GM18858 (cell line): ENCODE results near the gene CXCR3.
"Not testable (repeated sequence)": the region's sequence is repeated elsewhere in the genome, so short reads cannot be mapped to it uniquely, and the experiment has no call there.

ENCODE experiments used
- ATAC-seq: cut with Tn5 transposase; IDR thresholded peaks from one replicate; pipeline ENCODE4 v1.9.1; 2021; ENCODE audit not compliant: unreplicated experiment

Gene CXCR3

DNA sequence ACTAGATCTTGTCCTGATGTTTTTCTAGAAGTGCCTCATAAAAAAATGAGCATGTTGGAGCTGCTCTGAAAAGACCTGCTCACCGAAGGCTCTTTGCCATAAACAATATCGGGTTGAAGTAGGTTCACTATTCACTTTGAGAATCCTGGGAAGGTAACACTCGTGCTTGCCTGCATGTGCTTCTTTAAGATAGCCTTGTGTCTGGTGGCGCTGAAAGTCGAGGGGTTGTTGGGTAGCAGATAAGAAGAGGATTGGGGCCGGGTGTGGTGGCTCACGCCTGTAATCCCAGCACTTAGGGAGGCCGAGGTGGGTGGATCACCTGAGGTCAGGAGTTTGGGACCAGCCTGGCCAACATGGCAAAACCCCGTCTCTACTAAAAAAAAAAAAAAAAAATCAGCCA lies 6.6 kb downstream of the CXCR3 start:
- not testable (repeated sequence) for ATAC-seq

DNA sequence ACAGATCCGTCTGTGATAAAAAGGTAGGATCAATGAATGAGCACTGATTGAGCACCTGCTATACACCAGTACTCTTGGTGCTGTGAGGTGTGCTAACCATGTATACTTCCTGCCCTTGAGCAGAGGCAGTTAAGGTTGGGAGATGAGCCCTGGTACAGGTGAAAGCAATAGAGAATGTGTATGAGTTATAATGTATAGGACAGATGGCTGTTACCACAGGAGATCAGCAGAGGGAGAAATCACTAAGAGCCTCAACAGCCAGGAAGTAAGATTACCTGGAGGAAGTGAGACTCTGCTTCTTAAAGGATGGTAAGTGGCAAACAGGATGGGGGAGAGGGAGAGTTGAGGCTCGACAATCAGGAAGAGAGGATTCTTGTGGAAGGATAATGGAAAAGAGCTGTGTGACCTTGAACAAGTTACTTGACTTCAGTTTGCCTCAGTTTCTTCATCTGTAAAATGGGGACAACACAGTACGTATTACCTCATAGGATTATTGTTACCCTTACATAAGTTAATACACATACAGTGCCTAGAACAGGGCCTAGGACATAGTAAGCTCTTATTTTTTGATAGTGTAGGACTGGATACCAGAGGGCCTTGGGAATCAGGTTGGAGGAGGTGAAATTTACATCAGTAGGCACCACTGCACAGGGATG lies 9.1 kb downstream of the CXCR3 start:
- ATAC-seq = no peak

DNA sequence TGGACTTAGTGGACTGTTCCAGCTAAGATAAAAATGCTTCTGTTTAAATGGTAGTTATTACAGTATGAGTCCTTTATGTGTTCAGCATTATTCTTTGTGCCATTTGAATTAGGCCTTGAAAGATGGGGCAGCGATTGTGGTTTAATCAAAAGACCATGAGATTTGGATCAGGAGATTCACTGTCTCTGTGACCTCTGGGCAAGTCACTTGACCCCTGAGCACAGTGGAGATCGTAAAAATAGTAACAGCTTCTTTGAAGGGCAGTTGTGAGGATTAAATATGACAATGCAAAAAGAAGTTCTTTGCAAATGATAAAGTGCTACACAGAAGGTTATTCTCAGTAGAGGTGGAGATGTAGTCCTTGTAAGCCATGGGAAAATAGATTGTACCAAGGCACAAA lies 10.8 kb downstream of the CXCR3 start:
- ATAC-seq = no peak

- no peak for ATAC-seq
Observed at GRCh38 chrX:71606536-71607216, 11.6 kb downstream of the CXCR3 start.

DNA sequence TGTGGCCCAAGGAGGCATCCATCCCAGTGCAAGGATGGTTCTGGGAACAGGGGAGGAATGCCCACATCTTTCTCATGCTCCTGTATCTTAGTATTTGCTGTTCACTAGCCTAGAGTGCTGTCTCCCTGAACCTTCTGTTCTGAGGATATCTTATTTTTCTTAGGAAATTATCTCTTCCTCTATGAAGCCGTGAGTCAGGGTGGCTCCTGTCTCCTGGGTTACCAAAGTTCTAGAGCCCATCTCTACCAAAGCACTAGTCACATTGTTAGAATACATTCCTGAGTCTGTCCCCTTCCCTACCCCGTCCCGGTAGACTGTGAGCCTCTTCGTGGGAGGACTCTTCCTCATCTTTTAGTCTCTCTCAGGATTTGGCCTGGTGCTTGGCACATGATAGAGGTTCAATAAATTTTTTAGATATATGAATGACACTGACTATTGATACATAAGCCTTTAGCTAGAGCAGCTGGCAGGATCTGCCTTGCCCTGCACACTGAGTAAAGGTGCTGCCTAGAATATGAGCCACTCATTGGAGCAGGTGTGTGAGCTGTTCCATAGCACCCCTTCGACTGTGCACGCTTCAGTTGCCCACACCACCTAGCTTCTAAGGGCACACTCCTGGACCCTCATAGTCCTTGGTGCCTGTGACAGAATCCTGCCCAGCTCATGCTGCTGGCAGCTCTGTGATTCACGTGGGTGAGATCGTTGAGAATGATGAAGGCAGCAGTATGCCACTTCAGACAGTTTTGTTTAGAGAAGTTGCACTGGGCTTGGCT lies 13.3 kb downstream of the CXCR3 start:
- no peak for ATAC-seq

DNA sequence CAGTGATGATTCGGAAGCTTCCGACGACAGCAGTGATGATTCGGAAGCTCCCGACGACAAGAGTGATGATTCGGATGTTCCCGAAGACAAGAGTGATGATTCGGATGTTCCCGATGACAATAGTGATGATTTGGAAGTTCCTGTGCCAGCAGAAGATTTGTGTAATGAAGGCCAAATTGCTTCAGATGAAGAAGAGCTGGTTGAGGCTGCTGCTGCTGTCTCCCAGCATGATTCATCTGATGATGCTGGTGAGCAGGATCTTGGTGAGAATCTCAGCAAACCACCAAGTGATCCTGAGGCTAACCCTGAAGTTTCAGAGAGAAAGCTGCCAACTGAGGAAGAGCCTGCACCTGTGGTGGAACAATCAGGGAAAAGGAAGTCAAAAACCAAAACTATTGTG lies 14.2 kb downstream of the CXCR3 start:
- no peak for ATAC-seq

DNA sequence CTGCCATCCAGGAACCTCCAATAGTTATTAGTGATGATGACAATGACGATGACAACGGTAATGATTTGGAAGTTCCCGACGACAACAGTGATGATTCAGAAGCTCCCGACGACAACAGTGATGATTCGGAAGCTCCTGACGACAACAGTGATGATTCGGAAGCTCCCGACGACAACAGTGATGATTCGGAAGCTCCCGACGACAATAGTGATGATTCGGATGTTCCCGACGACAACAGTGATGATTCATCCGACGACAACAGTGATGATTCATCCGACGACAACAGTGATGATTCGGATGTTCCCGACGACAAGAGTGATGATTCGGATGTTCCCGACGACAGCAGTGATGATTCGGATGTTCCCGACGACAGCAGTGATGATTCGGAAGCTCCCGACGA lies 14.7 kb downstream of the CXCR3 start:
- no peak for ATAC-seq

DNA sequence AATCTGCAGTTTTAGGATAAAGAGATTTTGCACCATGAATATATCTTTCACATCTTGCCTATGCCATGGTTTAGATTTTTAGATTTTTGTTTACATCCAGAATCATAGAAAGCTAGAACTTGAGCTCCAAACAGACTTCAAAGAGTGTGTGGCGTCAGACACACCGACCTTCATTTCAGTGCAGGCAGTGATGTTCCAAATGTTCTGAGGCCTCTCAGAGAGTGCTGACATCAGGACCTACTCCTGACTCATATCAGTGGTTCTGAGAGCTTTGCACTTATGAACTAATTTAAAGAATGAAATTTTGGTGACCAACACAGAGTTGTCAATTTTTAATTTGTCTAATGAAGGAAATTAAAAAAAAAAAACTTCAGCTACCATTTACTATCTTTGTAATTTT lies 18.3 kb downstream of the CXCR3 start:
- no peak for ATAC-seq

DNA sequence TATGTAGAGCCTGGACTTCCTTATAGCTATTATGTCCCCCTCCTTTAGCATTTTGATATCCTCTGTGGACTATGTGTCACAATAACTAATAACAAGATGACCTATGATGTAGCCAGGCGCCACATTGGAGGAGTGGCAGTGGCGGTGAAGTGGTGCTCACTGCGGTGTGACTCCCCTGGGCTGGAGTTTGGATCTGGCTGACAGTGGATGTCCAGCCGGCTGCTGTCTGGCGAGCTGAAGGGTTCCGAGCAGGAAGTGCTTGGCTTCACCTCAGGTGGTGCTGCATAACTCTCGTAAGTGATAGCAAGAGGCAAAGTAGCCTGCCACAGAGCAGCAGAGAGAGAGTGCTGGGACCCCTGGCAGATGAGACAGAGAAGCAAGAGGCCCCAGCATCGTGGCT lies 25.1 kb downstream of the CXCR3 start:
- ATAC-seq = not testable (repeated sequence)

GRCh38 chrX:71586929-71587328 lies 31.4 kb downstream of the CXCR3 start:
- ATAC-seq = no peak

- no peak for ATAC-seq
Observed at GRCh38 chrX:71581210-71581609, 37.1 kb downstream of the CXCR3 start.

GRCh38 chrX:71579990-71580380 lies 38.3 kb downstream of the CXCR3 start:
- no peak for ATAC-seq

DNA sequence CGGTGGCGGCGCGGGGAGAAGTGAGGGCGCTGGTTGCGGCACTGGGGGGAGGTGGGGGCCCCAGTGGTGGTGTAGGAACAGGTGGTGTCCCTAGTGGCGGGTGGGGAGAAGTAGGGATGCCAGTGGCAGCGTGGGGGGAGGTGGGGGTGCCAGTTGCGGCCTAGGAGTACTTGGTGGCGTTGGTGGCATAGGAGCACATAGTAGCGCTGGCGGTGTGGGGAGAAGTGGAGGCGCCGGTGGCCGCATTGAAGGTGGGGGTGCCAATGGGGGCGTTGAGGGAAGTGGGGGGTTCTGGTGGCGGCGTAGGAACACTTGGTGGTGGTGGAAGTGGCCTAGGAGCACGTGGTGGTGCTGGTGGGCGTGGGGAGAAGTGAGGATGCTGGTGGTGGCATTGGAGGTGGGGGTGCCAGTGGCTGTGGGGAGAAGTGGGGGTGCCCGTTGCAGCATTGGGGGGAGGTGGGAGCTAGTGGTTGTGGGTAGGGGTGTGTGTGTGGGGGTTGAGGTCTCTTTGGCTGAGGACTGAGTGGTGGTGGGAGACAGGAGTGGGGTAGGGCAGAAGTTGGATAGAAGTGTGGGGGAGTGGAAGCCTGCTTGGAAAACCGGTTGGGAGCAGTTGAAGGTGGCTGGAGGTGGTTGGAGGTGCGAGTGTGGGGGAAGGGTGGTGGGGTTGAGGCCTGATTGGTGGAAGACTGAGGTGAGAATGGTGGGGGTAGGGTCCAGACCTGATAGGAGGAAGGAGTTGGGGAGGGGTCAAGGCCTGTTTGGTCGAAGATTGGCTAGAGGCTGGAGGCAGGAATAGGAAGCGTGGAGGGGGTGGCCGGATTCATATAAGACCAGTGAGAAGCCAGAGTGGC lies 38.9 kb downstream of the CXCR3 start:
- ATAC-seq = no peak

- no peak for ATAC-seq
Observed at GRCh38 chrX:71578253-71579135, 39.8 kb downstream of the CXCR3 start, which contains the start of gene GCNA. TSS of gene GCNA (plus strand) at chrX:71578437. CDS start at chrX:71580822, 2,385 bp downstream.

DNA sequence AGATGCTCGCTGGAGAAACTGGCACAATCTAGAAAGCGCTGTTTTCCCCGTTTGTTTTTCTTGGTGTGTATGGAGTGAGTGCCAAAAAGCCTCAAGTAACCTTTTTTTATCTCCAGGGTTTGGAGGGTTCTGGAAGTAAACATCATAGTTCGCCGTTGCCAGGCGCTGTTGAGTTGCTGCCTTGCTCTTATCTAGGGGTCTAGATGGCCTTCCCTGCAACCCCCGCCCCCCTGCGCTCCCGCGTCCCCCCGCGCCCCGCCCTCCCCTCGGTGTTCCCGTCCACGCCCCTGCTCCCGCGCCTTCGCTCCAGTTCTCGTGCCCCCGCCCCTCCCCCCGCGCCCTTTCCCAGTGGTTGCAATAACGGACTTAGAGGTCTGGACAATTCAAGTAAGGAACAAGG lies 40.6 kb downstream of the CXCR3 start:
- no peak for ATAC-seq

- ATAC-seq = no peak
Observed at GRCh38 chrX:71573590-71573989, 44.7 kb downstream of the CXCR3 start.

GRCh38 chrX:71571390-71571789 lies 46.9 kb downstream of the CXCR3 start:
- not testable (repeated sequence) for ATAC-seq
